Endothelial cell of umbilical vein (primary cell): Measurements from ENCODE around the gene GDPD3. TPM values are rescaled to one million over a fixed set of nuclear protein-coding genes. Genes with fewer than 3 reads are reported as not detected.

Source experiments
- BruUV-seq: library from RNA; stranded (reverse); fragments of 400-500 nt; replicated peaks from 2 replicates; lab custom pipeline; 2021; lab: Mats Ljungman, UMichigan
- CTCF ChIA-PET: fragments of 300-600, 350-600 bp; sonication (Branson Sonifier 250); formaldehyde crosslinking; loops from one replicate; lab custom pipeline; 2021; ENCODE audit warnings: antibody characterized with exemption, inconsistent platforms; lab: Charles Lee
- POLR2A ChIA-PET: fragments of 300-600, 350-600 bp; sonication (Branson Sonifier 250); formaldehyde crosslinking; loops from one replicate; lab custom pipeline; 2021; ENCODE audit warnings: antibody characterized with exemption, inconsistent platforms; lab: Charles Lee
- DNase-seq: peaks from one replicate; pipeline ENCODE4 v3.0.0-alpha.2; 2011; ENCODE audit warnings: low read depth, low spot score
- FAIRE-seq: peaks from 2 replicates; lab custom pipeline; 2011; peaks lifted over from hg19 to GRCh38; lab: Jason Lieb, UNC
- H2AFZ ChIP-seq: 2 replicates; pipeline ENCODE4 v1.6.0; 2012; ENCODE audit warnings: low read depth, low read length, control low read depth, inconsistent platforms
- H3K27ac ChIP-seq: 2 replicates; pipeline ENCODE4 v1.5.1; 2011; ENCODE audit warnings: low read depth, mild to moderate bottlenecking, control low read depth, low read length, moderate library complexity; ENCODE audit not compliant: insufficient read depth
- H3K27me3 ChIP-seq, 2 experiments: 2 replicates each; pipeline versions ENCODE4 v1.6.0 to v1.6.1; 2011; ENCODE audit warnings: low read length in 2 of 2, mixed read lengths in 1 of 2; ENCODE audit not compliant: control insufficient read depth in 2 of 2, insufficient read depth in 2 of 2
- H3K36me3 ChIP-seq, 2 experiments: 2 replicates in 1 of 2; 3 replicates in 1 of 2; pipeline ENCODE4 v1.5.1; 2011; ENCODE audit warnings: low read length in 2 of 2, mild to moderate bottlenecking in 1 of 2, moderate library complexity in 1 of 2; ENCODE audit not compliant: control insufficient read depth in 2 of 2, insufficient read depth in 2 of 2; ENCODE audit errors: extremely low read depth in 1 of 2
- H3K4me1 ChIP-seq: 3 replicates; pipeline ENCODE4 v1.5.1; 2011; ENCODE audit warnings: mild to moderate bottlenecking, low read length; ENCODE audit not compliant: control insufficient read depth, insufficient read depth; ENCODE audit errors: extremely low read depth
- H3K4me2 ChIP-seq: 2 replicates; pipeline ENCODE4 v1.6.1; 2011; ENCODE audit warnings: low read length, control low read depth, mixed read lengths; ENCODE audit not compliant: insufficient read depth
- H3K4me3 ChIP-seq, 3 experiments: fragments of 200-600 bp in 1 of 3; sonication (generic), shearing (Covaris generic) in 1 of 3; replicated peaks in 1 of 3; 2 replicates each; pipeline ENCODE4 v1.5.1; 2011 to 2016; ENCODE audit warnings: control low read depth in 3 of 3, low read length in 3 of 3, mild to moderate bottlenecking in 2 of 3, inconsistent platforms in 1 of 3, low read depth in 1 of 3, moderate library complexity in 1 of 3; ENCODE audit not compliant: insufficient read depth in 1 of 3
- H3K79me2 ChIP-seq: 2 replicates; pipeline ENCODE4 v1.6.0; 2012; ENCODE audit warnings: low read length, inconsistent platforms; ENCODE audit not compliant: control insufficient read depth, insufficient read depth
- H3K9ac ChIP-seq: replicated peaks from 2 replicates; pipeline ENCODE3; 2011; ENCODE audit warnings: low read length, control low read depth; ENCODE audit not compliant: insufficient read depth; ENCODE audit errors: extremely low read depth
- H3K9me1 ChIP-seq: replicated peaks from 3 replicates; pipeline ENCODE4 v1.6.0; 2011; ENCODE audit warnings: mild to moderate bottlenecking, low read length; ENCODE audit not compliant: control insufficient read depth, insufficient read depth; ENCODE audit errors: extremely low read depth
- H3K9me3 ChIP-seq: replicated peaks from 2 replicates; pipeline ENCODE4 v1.5.1; 2012; ENCODE audit warnings: low read length, inconsistent platforms; ENCODE audit not compliant: control insufficient read depth, insufficient read depth
- H4K20me1 ChIP-seq: replicated peaks from 2 replicates; pipeline ENCODE3; 2011; ENCODE audit warnings: mild to moderate bottlenecking, low read length; ENCODE audit not compliant: control insufficient read depth, insufficient read depth; ENCODE audit errors: extremely low read depth
- CTCF ChIP-seq, 2 donors: IDR thresholded peaks; 1 replicate in 1 of 2; 2 replicates in 1 of 2; pipeline ENCODE4 v1.5.1; 2011; ENCODE audit warnings: low read length in 2 of 2, mild to moderate bottlenecking in 2 of 2, moderate library complexity in 2 of 2, control low read depth in 1 of 2, inconsistent platforms in 1 of 2, low read depth in 1 of 2; ENCODE audit not compliant: insufficient read depth in 1 of 2; ENCODE audit errors: extremely low read depth in 1 of 2
- EZH2 ChIP-seq: IDR thresholded peaks from 2 replicates; pipeline ENCODE4 v1.6.1; 2012; ENCODE audit warnings: borderline replicate concordance, low read depth, mild to moderate bottlenecking, moderate library complexity, low read length, inconsistent platforms; ENCODE audit not compliant: severe bottlenecking
- FOS ChIP-seq: IDR thresholded peaks from 2 replicates; pipeline ENCODE4 v1.6.1; 2011; ENCODE audit warnings: mild to moderate bottlenecking, low read length, moderate library complexity, borderline replicate concordance; ENCODE audit not compliant: insufficient read depth
- GATA2 ChIP-seq: IDR thresholded peaks from 2 replicates; pipeline ENCODE4 v1.7.0; 2011; ENCODE audit warnings: low read depth, mild to moderate bottlenecking, moderate library complexity, mixed read lengths, low read length; ENCODE audit not compliant: insufficient read length, insufficient read depth
- JUN ChIP-seq: IDR thresholded peaks from 2 replicates; pipeline ENCODE4 v1.6.1; 2011; ENCODE audit warnings: borderline replicate concordance, low read depth; ENCODE audit not compliant: insufficient read length, insufficient read depth
- MAX ChIP-seq: IDR thresholded peaks from 2 replicates; pipeline ENCODE4 v1.6.1; 2011; ENCODE audit not compliant: insufficient read depth, insufficient read length
- MYC ChIP-seq: IDR thresholded peaks from one replicate; pipeline ENCODE4 v1.6.1; 2011; ENCODE audit warnings: mild to moderate bottlenecking, low read depth, low read length
- POLR2A ChIP-seq: IDR thresholded peaks from 2 replicates; pipeline ENCODE4 v1.6.1; 2012; ENCODE audit warnings: low read depth, mild to moderate bottlenecking, control low read depth, low read length
- POLR2AphosphoS5 ChIP-seq: IDR thresholded peaks from 2 replicates; pipeline ENCODE4 v1.6.1; 2012; ENCODE audit warnings: low read depth, mild to moderate bottlenecking, control low read depth, low read length, moderate library complexity; ENCODE audit not compliant: insufficient read depth
- dilution Hi-C: fragments of 300-500 bp; cut with MboI; formaldehyde crosslinking; loops from one replicate; pipeline ENCODE4 v1.15.0; 2019; ENCODE audit warnings: low sequenced_read_pairs; ENCODE audit not compliant: extremely low pct_ligation_motif_present
- intact Hi-C: fragments of 100-400 bp; cut with micrococcal nuclease; formaldehyde crosslinking; loops from one replicate; pipeline ENCODE4 v1.10.0; 2022
- polyA plus RNA-seq, 4 experiments: library from polyadenylated mRNA; depleted of rRNA in 3 of 4; stranded (reverse) in 3 of 4; unstranded in 1 of 4; fragments of >200 nt; gene quantifications; 2 replicates each; pipeline versions ENCODE4 v1.2.1 to v1.2.3, GENCODE V29; 2011 to 2012; ENCODE audit warnings: missing spikeins in 1 of 4
- total RNA-seq: library from RNA; stranded (reverse); gene quantifications from 2 replicates; pipeline ENCODE4 v1.2.3, GENCODE V29; 2021

The GDPD3 gene
- total and polyA plus RNA-seq, 2 donors (not counting 3 experiments of a cell fraction or from before 2014, with no cell fraction given): 8.0 to 18.6 TPM

DNA sequence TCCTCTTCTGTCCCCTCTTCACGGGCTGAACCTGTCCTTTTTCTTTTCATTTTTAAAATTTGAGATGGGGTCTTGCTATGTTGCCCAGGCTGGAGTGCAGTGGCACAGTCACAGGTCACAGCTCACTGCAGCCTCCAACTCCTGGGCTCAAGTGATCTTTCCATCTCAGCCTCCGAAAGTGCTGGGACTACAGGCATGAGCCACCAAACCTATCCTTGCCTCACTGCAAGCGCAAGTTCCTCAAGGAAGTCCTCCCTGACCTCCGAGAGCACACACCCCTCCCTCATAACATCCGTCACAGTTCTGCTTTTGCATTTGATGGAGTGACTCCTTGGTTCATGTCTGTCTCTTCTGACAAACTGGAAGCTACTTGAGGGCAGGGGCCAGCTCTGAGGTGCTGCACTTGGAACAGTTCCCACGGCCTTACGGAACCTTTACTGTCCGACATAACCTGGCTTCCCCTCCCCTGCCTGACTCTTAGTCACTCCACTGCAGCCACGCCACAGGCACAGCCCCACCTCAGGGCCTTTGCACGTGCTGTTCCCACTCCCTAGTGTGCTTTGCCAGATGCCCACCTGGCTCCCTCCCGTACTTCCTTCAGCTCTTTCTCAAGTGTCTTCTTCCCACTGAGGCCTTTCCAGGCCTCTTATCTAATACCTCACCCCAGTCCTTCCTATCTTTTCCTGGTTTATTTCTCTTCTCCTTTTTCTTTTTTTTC, 26.0 kb downstream of the GDPD3 start:
- H4K20me1 ChIP-seq: no peaks in the 10 kb centered on the region
- CTCF ChIA-PET: interaction anchor here (0.7 kb wide), 1 partner anchor 11 kb away, joined by 3 read pairs; no protein-coding TSS in a partner anchor
- dilution Hi-C loops (no loop called here), intact Hi-C loops (no loop called here)
- no peaks in the 10 kb centered on the region for H3K9me1 ChIP-seq
- no peaks in the 10 kb centered on the region for H3K27me3 ChIP-seq
- H3K4me1 ChIP-seq: peaks cover 10% of the 10 kb centered on the region
- TF ChIP-seq MYC (no peak), EZH2 (no peak), JUN (no peak), POLR2A (no peak), FOS (no peak), CTCF (IDR thresholded peaks at IDR 0.05; ENCODE audit: extremely low read depth in 1 of 2, insufficient read depth in 1 of 2, low read depth in 1 of 2, low read length in 2 of 2) (no peak), POLR2AphosphoS5 (no peak), GATA2 (no peak), MAX (no peak)
- no peak overlapping the region for H2AFZ ChIP-seq
- BruUV-seq: no TSS peak
- H3K27ac ChIP-seq: no peak overlapping the region
- peaks cover 13 to 26% of the 10 kb centered on the region in 2 experiments for H3K36me3 ChIP-seq
- H3K9me3 ChIP-seq: no peaks in the 10 kb centered on the region
- no peak overlapping the region for H3K4me3 ChIP-seq
- FAIRE-seq: no peak
- no peak overlapping the region for H3K4me2 ChIP-seq
- no peaks in the 10 kb centered on the region for H3K79me2 ChIP-seq
- POLR2A ChIA-PET: interaction anchor here (0.8 kb wide), 1 partner anchor 11 kb away, joined by 3 read pairs; no protein-coding TSS in a partner anchor
- no peak for DNase-seq
- no peak overlapping the region for H3K9ac ChIP-seq
